Spleen (tissue), 11 donors: ENCODE results near the gene STK24. TPM values are rescaled to one million over a fixed set of nuclear protein-coding genes. Genes with fewer than 3 reads are reported as not detected.

Source experiments
- DNase-seq: peaks from one replicate; pipeline ENCODE4 v3.0.0-alpha.2; 2020
- H3K27ac ChIP-seq, 8 donors: fragments of 200-600 bp; sonication (generic) in 7 of 8; 1 replicate in 4 of 8; 2 replicates in 4 of 8; pipeline versions ENCODE4 v1.5.0 to v1.8.0; 2016 to 2021; ENCODE audit warnings: inconsistent platforms in 4 of 8, mild to moderate bottlenecking in 4 of 8, moderate library complexity in 1 of 8
- H3K27me3 ChIP-seq, 7 donors: fragments of 200-600 bp; sonication (generic) in 6 of 7; replicated peaks in 1 of 7; 1 replicate in 4 of 7; 2 replicates in 3 of 7; pipeline versions ENCODE4 v1.5.0 to v1.8.0; 2016 to 2021; ENCODE audit warnings: inconsistent platforms in 3 of 7, mild to moderate bottlenecking in 1 of 7
- H3K36me3 ChIP-seq, 6 donors: fragments of 200-600 bp; sonication (generic) in 5 of 6; 1 replicate in 4 of 6; 2 replicates in 2 of 6; pipeline versions ENCODE4 v1.5.0 to v1.8.0; 2016 to 2021; ENCODE audit warnings: inconsistent platforms in 2 of 6
- H3K4me1 ChIP-seq, 6 donors: fragments of 200-600 bp; sonication (generic) in 5 of 6; 1 replicate in 3 of 6; 2 replicates in 3 of 6; pipeline versions ENCODE4 v1.5.0 to v1.8.0; 2016 to 2021; ENCODE audit warnings: inconsistent platforms in 3 of 6
- H3K4me3 ChIP-seq, 8 donors: fragments of 200-600 bp; sonication (generic) in 7 of 8; 1 replicate in 4 of 8; 2 replicates in 4 of 8; pipeline versions ENCODE4 v1.5.0 to v1.8.0; 2016 to 2021; ENCODE audit warnings: inconsistent platforms in 4 of 8, mild to moderate bottlenecking in 4 of 8, moderate library complexity in 2 of 8
- H3K9me3 ChIP-seq, 8 donors: fragments of 200-600 bp; sonication (generic) in 7 of 8; 1 replicate in 4 of 8; 2 replicates in 4 of 8; pipeline versions ENCODE4 v1.5.0 to v1.8.0; 2016 to 2021; ENCODE audit warnings: inconsistent platforms in 4 of 8
- CTCF ChIP-seq, 11 experiments: fragments of 200-600 bp in 7 of 11; fragments of 450-650 bp in 4 of 11; sonication (generic) in 4 of 11; IDR thresholded peaks in 8 of 11; conservative IDR thresholded peaks in 3 of 11; 1 replicate in 7 of 11; 2 replicates in 4 of 11; pipeline versions ENCODE4 v1.4.0 to v1.8.0; 2016 to 2021; ENCODE audit warnings: antibody characterized with exemption in 11 of 11, inconsistent platforms in 4 of 11, mild to moderate bottlenecking in 1 of 11
- POLR2A ChIP-seq, 3 donors: fragments of 450-650 bp; IDR thresholded peaks; one replicate each; pipeline ENCODE4 v1.5.1; 2017; ENCODE audit warnings: antibody characterized with exemption in 3 of 3, mild to moderate bottlenecking in 1 of 3
- POLR2AphosphoS5 ChIP-seq, 3 donors: sonication (generic); formaldehyde crosslinking; IDR thresholded peaks; one replicate each; pipeline ENCODE4 v1.5.1; 2017; ENCODE audit warnings: antibody characterized with exemption in 3 of 3
- WGBS, 5 donors: extraction: QIAGEN DNeasy Blood & Tissue Kit in 3 of 5; methylation state at CpG; one replicate each; pipeline versions ENCODE4 v1.1.5 to v1.1.7; 2013 to 2018; 5-methylcytosine and 5-hydroxymethylcytosine counted together
- intact Hi-C: fragments of 100-400 bp; cut with DNase I; formaldehyde crosslinking; loops from one replicate; pipeline ENCODE4 v1.15.0; 2023; ENCODE audit warnings: low total_unique reads
- polyA plus RNA-seq, 3 donors: library from polyadenylated mRNA; stranded (reverse); fragments of 200-250 nt; gene quantifications; one replicate each; pipeline ENCODE4 v1.2.1, GENCODE V29; 2013
- total RNA-seq, 7 donors: library from RNA; depleted of rRNA in 3 of 7; stranded (reverse); fragments of >200 nt in 3 of 7; fragmentation: NEBNext Ultra II Directional in 4 of 7; extraction: Animal tissue kit (Norgen Biotek cat#: 25700) in 4 of 7; gene quantifications; one replicate each; pipeline versions ENCODE4 v1.1.0 to v1.2.1, GENCODE V29; 2016 to 2021
- donor health status: healthy with polysubstance abuse.
- donor health status: DM: no; HTN: no; CAD: no; lungs with moderate emphysema.
- donor health status: DM: no; HTN: no; CAD: no.
- donor health status: Bipolar disorder and iron deficiency.
- donor health status: healthy.
- donor health status: DM: no; HTN: no; CAD: no.
- donor health status: DM: yes; HTN: yes; CAD: no.

The STK24 gene
- total and polyA plus RNA-seq, 10 donors, result 36.5 to 132 (median 94.5) TPM

GRCh38 chr13:98439126-98439828 is 137.6 kb downstream of the STK24 start:
- Histone ChIP-seq H3K4me1 (no peaks in the 10 kb centered on the region), H3K27ac (no peak overlapping the region), H3K36me3 (peaks cover 0 to 26% (median 0%) of the 10 kb centered on the region in 6 donors), H3K4me3 (no peak overlapping the region), H3K27me3 (no peaks in the 10 kb centered on the region), H3K9me3 (no peaks in the 10 kb centered on the region)
- intact Hi-C loops, result no loop called here
- TF ChIP-seq CTCF (IDR thresholded peaks at IDR 0.05 in 8 of 11, conservative IDR thresholded peaks at IDR 0.05 in 3 of 11) (no peak), POLR2A (IDR thresholded peaks at IDR 0.05) (no peak), POLR2AphosphoS5 (IDR thresholded peaks at IDR 0.05) (no peak)
- 87 to 94% (median 93%) methylated on average over 25 to 32 of the region's 32 CpGs for WGBS, 5 donors
- no peak for DNase-seq

GRCh38 chr13:98438246-98439125 is 138.4 kb downstream of the STK24 start:
- TF ChIP-seq CTCF (IDR thresholded peaks at IDR 0.05 in 8 of 11, conservative IDR thresholded peaks at IDR 0.05 in 3 of 11), result no peak
- no peak for TF ChIP-seq POLR2A (IDR thresholded peaks at IDR 0.05)
- intact Hi-C loops, result no loop called here
- Histone ChIP-seq H3K27ac (no peak overlapping the region), H3K36me3 (peaks cover 0 to 26% (median 0%) of the 10 kb centered on the region in 6 donors), H3K27me3 (no peaks in the 10 kb centered on the region), H3K4me1 (no peaks in the 10 kb centered on the region), H3K9me3 (no peaks in the 10 kb centered on the region), H3K4me3 (no peak overlapping the region)
- DNase-seq, result no peak
- 79 to 89% (median 86%) methylated on average over 18 to 27 of the region's 27 CpGs for WGBS, 5 donors

GRCh38 chr13:98436233-98436910 is 140.5 kb downstream of the STK24 start:
- Histone ChIP-seq H3K4me1 (no peaks in the 10 kb centered on the region), H3K4me3 (no peak overlapping the region), H3K27me3 (no peaks in the 10 kb centered on the region), H3K27ac (no peak overlapping the region), H3K36me3 (peaks cover 0 to 26% (median 0%) of the 10 kb centered on the region in 6 donors), H3K9me3 (no peaks in the 10 kb centered on the region)
- intact Hi-C loops, result no loop called here
- no peak for DNase-seq
- 62 to 78% (median 74%) methylated on average over 12 of the region's 12 CpGs for WGBS, 5 donors
- TF ChIP-seq POLR2AphosphoS5 (IDR thresholded peaks at IDR 0.05) (no peak), POLR2A (IDR thresholded peaks at IDR 0.05) (no peak)

- Histone ChIP-seq H3K36me3 (peaks cover 0 to 21% (median 0%) of the 10 kb centered on the region in 6 donors), H3K27ac (no peak overlapping the region), H3K27me3 (no peaks in the 10 kb centered on the region), H3K4me3 (no peak overlapping the region), H3K9me3 (no peaks in the 10 kb centered on the region), H3K4me1 (no peaks in the 10 kb centered on the region)
- intact Hi-C loops, result no loop called here
- 92 to 98% (median 96%) methylated on average over 11 of the region's 11 CpGs for WGBS, 5 donors
- TF ChIP-seq CTCF (IDR thresholded peaks at IDR 0.05 in 8 of 11, conservative IDR thresholded peaks at IDR 0.05 in 3 of 11) (no peak), POLR2AphosphoS5 (IDR thresholded peaks at IDR 0.05) (no peak), POLR2A (IDR thresholded peaks at IDR 0.05) (no peak)
- no peak for DNase-seq
These were observed 141.5 kb downstream of the STK24 start for GRCh38 chr13:98435376-98435775.
